ENCODE data around the gene ACER2. TPM values are rescaled to one million over a fixed set of nuclear protein-coding genes. Genes with fewer than 3 reads are reported as not detected.
"Not testable (repeated sequence)": the region's sequence is repeated elsewhere in the genome, so short reads cannot be mapped to it uniquely, and the experiment has no call there.

ACER2 gene
- total and polyA plus RNA-seq, 10 of the 15 experiments (the other 5 are each of a cell fraction or from before 2014, with no cell fraction given), result 0.07 to 3.1 (median 2.2) TPM

DNA sequence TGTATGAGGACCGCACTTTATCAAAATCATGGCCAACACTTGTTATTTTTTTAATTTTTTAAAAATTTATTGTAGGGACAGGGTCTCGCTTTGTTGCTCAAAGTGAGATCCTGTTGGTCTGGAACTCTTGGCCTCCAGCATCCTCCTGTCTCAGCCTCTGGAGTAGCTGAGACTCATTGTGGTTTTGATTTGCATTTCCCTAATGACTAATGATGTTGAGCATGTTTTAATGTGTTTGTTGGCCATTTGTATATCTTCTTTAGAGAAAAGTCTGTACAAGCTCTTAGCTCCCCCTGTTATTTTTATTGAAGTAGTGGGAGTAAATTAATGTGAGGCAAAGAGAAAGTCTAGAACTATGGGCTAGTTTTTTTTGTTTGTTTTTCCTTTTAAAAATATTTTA is 27.2 kb upstream of the ACER2 start:
- Histone ChIP-seq H4K20me1 (ENCODE audit: control insufficient read depth, insufficient read depth) (no peaks in the 10 kb centered on the region), H3K27me3 (replicated peaks in 1 of 2; ENCODE audit: control insufficient read depth in 2 of 2, insufficient read depth in 2 of 2, low read length in 1 of 2) (no peaks in the 10 kb centered on the region), H3K4me2 (ENCODE audit: control insufficient read depth, insufficient read depth) (peak overlapping the region; percentile 85; the same call in 1 of the 2 replicates), H3K9me3 (replicated peaks; ENCODE audit: control insufficient read depth, insufficient read depth, low read length) (no peaks in the 10 kb centered on the region), H3K79me2 (ENCODE audit: control insufficient read depth, insufficient read depth, low read length) (peaks cover 45% of the 10 kb centered on the region), H3K4me3 (no peak overlapping the region), H3K4me1 (ENCODE audit: control insufficient read depth, insufficient read depth, low read length) (peaks cover 5% of the 10 kb centered on the region), H3K9ac (ENCODE audit: control insufficient read depth, insufficient read depth, low read length) (no peak overlapping the region), H2AFZ (ENCODE audit: control insufficient read depth, low read depth, low read length) (no peak overlapping the region), H3K27ac (ENCODE audit: control insufficient read depth, insufficient read depth) (no peak overlapping the region), H3K36me3 (ENCODE audit: control insufficient read depth in 2 of 2, insufficient read depth in 2 of 2, low read length in 1 of 2) (peaks cover 1 to 14% of the 10 kb centered on the region in 2 experiments)
- ChIA-PET POLR2A (interaction anchor here (0.7 kb wide), 1 partner anchor 333 kb away, joined by 3 read pairs; the partner anchor contains the start of gene RRAGA), RAD21 (ENCODE audit: unreplicated experiment) (interaction anchor here (0.9 to 1.1 kb wide), 2 partner anchors 70 to 76 kb away, joined by 3 read pairs; no protein-coding TSS in a partner anchor), SMC1A (ENCODE audit: uncharacterized antibody, unreplicated experiment) (no interaction called here), CTCF (interaction anchor here (1.0 to 1.2 kb wide), 2 partner anchors 9 to 73 kb away, joined by 3 to 4 read pairs; no protein-coding TSS in a partner anchor)
- DNase-seq (ENCODE audit: low read depth, low spot score) (no peak), ATAC-seq (no peak), FAIRE-seq (no peak)
- WGBS (ENCODE audit: insufficient coverage, insufficient replicate concordance, low lambda C conversion rate, missing lambda C conversion rate), result 50% methylated on average over 2 of the region's 2 CpGs
- intact Hi-C loops (cut with micrococcal nuclease; ENCODE audit: unreplicated experiment), result loop anchor here (2.0 to 5.0 kb wide), 2 partner anchors 75 to 334 kb away; partner anchors contain the start of gene RRAGA
- TF ChIP-seq RUNX3 (IDR thresholded peaks at IDR 0.05; ENCODE audit: low read length) (peak; percentile 34), RFX5 (IDR thresholded peaks at IDR 0.05; ENCODE audit: low read depth, low read length) (no peak), STAT3 (IDR thresholded peaks at IDR 0.05; ENCODE audit: low read depth, low read length) (no peak), LARP7 (IDR thresholded peaks at IDR 0.05) (no peak)
- TF ChIP-seq, protein P1, sequence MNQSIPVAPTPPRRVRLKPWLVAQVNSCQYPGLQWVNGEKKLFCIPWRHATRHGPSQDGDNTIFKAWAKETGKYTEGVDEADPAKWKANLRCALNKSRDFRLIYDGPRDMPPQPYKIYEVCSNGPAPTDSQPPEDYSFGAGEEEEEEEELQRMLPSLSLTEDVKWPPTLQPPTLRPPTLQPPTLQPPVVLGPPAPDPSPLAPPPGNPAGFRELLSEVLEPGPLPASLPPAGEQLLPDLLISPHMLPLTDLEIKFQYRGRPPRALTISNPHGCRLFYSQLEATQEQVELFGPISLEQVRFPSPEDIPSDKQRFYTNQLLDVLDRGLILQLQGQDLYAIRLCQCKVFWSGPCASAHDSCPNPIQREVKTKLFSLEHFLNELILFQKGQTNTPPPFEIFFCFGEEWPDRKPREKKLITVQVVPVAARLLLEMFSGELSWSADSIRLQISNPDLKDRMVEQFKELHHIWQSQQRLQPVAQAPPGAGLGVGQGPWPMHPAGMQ (IDR thresholded peaks at IDR 0.05; ENCODE audit: borderline replicate concordance), result no peak
- no TSS peak for BruUV-seq (replicated peaks)
- in situ Hi-C loops (cut with MboI), result no loop called here

DNA sequence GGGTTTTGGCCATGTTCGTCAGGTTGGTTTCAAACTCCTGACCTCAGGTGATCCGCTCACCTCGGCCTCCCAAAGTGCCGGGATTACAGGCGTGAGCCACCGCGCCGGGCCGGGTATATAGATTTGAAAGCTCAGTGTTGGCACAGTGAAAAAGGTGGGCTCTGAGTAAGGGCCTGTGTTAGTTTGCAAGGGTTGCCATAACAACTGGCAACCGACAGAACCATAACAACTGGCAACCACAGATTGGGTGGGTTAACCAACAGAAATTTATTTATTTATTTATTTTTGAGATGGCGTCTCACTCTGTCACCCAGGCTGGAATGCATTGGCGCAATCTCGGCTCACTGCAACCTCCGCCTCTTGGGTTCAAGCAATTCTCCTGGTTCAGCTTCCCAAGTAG is 23.6 kb upstream of the ACER2 start:
- SMC1A ChIA-PET (ENCODE audit: uncharacterized antibody, unreplicated experiment); H3K9ac ChIP-seq (ENCODE audit: control insufficient read depth, insufficient read depth, low read length); H3K79me2 ChIP-seq (ENCODE audit: control insufficient read depth, insufficient read depth, low read length); DNase-seq (ENCODE audit: low read depth, low spot score); H3K27me3 ChIP-seq (replicated peaks in 1 of 2; ENCODE audit: control insufficient read depth in 2 of 2, insufficient read depth in 2 of 2, low read length in 1 of 2); H3K9me3 ChIP-seq (replicated peaks; ENCODE audit: control insufficient read depth, insufficient read depth, low read length); ATAC-seq; FAIRE-seq; RAD21 ChIA-PET (ENCODE audit: unreplicated experiment); in situ Hi-C loops (cut with MboI); H3K4me2 ChIP-seq (ENCODE audit: control insufficient read depth, insufficient read depth); H3K4me1 ChIP-seq (ENCODE audit: control insufficient read depth, insufficient read depth, low read length); H3K36me3 ChIP-seq (ENCODE audit: control insufficient read depth in 2 of 2, insufficient read depth in 2 of 2, low read length in 1 of 2); H2AFZ ChIP-seq (ENCODE audit: control insufficient read depth, low read depth, low read length); H3K27ac ChIP-seq (ENCODE audit: control insufficient read depth, insufficient read depth); BruUV-seq (replicated peaks); H4K20me1 ChIP-seq (ENCODE audit: control insufficient read depth, insufficient read depth); H3K4me3 ChIP-seq; intact Hi-C loops (cut with micrococcal nuclease; ENCODE audit: unreplicated experiment): not testable (repeated sequence)
- WGBS (ENCODE audit: insufficient coverage, insufficient replicate concordance, low lambda C conversion rate, missing lambda C conversion rate), result over 99% methylated on average over 14 of the region's 14 CpGs
- ChIA-PET POLR2A (interaction anchor here (0.6 kb wide), 1 partner anchor 163 kb away, joined by 3 read pairs; no protein-coding TSS in a partner anchor), CTCF (interaction anchor here (1.2 kb wide), 1 partner anchor 10 kb away, joined by 3 read pairs; no protein-coding TSS in a partner anchor)

All from GM12878 (cell line).